Measurements from ENCODE around the gene KIAA0040. TPM values are rescaled to one million over a fixed set of nuclear protein-coding genes. Genes with fewer than 3 reads are reported as not detected.

KIAA0040 gene
- polyA plus RNA-seq (not detected in 2 replicates), polyA minus RNA-seq (not detected in 2 replicates)

GRCh38 chr1:175192630-175193526, at the start of gene KIAA0040:
TSS of gene KIAA0040 (minus strand) at chr1:175192776. CDS start at chr1:175161013, 31,763 bp downstream.
- H3K4me2 ChIP-seq (ENCODE audit: low read length), result no peak within 1 kb of the TSS

GRCh38 chr1:175237389-175237788, 44.8 kb upstream of the KIAA0040 start:
- no peak overlapping the region for H3K27ac ChIP-seq (ENCODE audit: low read length)
- no peaks in the 10 kb centered on the region for H4K20me1 ChIP-seq (ENCODE audit: insufficient read depth)
- no peaks in the 10 kb centered on the region for H3K79me2 ChIP-seq (replicated peaks; ENCODE audit: insufficient read depth, low read length)
- H2AFZ ChIP-seq (ENCODE audit: low read depth, low read length), result no peak overlapping the region
- H3K27me3 ChIP-seq (ENCODE audit: insufficient read depth, low read depth, low read length), result no peaks in the 10 kb centered on the region
- H3F3A ChIP-seq (ENCODE audit: insufficient read depth, low read length, poor library complexity, severe bottlenecking), result no peaks in the 10 kb centered on the region
- H3K9me3 ChIP-seq (ENCODE audit: low read length), result no peaks in the 10 kb centered on the region
- no peaks in the 10 kb centered on the region for H3K36me3 ChIP-seq (ENCODE audit: insufficient read depth, low read length)
- no peaks in the 10 kb centered on the region for H3K9me2 ChIP-seq (ENCODE audit: insufficient read depth, low read length)
- H3K9ac ChIP-seq (ENCODE audit: low read length), result no peak overlapping the region
- H3K4me3 ChIP-seq (ENCODE audit: low read length), result no peak overlapping the region
- no peak overlapping the region for H3K4me2 ChIP-seq (ENCODE audit: low read length)
- TF ChIP-seq RAD21 (conservative IDR thresholded peaks at IDR 0.05), result no peak
- no peak for TF ChIP-seq TAF1 (IDR thresholded peaks at IDR 0.05; ENCODE audit: low read depth)
- no peak for TF ChIP-seq EP300 (conservative IDR thresholded peaks at IDR 0.05; ENCODE audit: poor library complexity, severe bottlenecking)
- TF ChIP-seq CTCF (IDR thresholded peaks at IDR 0.05; ENCODE audit: poor library complexity, severe bottlenecking), result no peak
- no peak for TF ChIP-seq MXI1 (conservative IDR thresholded peaks at IDR 0.05; ENCODE audit: poor library complexity, severe bottlenecking)
- TF ChIP-seq REST (IDR thresholded peaks at IDR 0.05; ENCODE audit: borderline replicate concordance), result no peak
- no peak for TF ChIP-seq EZH2 (IDR thresholded peaks at IDR 0.05; ENCODE audit: borderline replicate concordance, insufficient read depth, low read length, poor library complexity, severe bottlenecking)
- no peak for TF ChIP-seq SMC3 (conservative IDR thresholded peaks at IDR 0.05; ENCODE audit: poor library complexity)
- no peak for TF ChIP-seq POLR2AphosphoS5 (IDR thresholded peaks at IDR 0.05)

More at GRCh38 chr1:175192630-175193526, at the start of gene KIAA0040:
- no peaks in the 10 kb centered on the region for H3K79me2 ChIP-seq (replicated peaks; ENCODE audit: insufficient read depth, low read length)
- no peaks in the 10 kb centered on the region for H4K20me1 ChIP-seq (ENCODE audit: insufficient read depth)
- peaks cover 46% of the 10 kb centered on the region for H3K27me3 ChIP-seq (ENCODE audit: insufficient read depth, low read depth, low read length)
- peak within 1 kb of the TSS; percentile 0 for H3K9ac ChIP-seq (ENCODE audit: low read length)
- peak within 1 kb of the TSS; percentile 60 for H3K4me3 ChIP-seq (ENCODE audit: low read length)
- no peaks in the 10 kb centered on the region for H3F3A ChIP-seq (ENCODE audit: insufficient read depth, low read length, poor library complexity, severe bottlenecking)
- H3K9me2 ChIP-seq (ENCODE audit: insufficient read depth, low read length), result no peaks in the 10 kb centered on the region
- no peaks in the 10 kb centered on the region for H3K36me3 ChIP-seq (ENCODE audit: insufficient read depth, low read length)
- H3K27ac ChIP-seq (ENCODE audit: low read length), result no peak within 1 kb of the TSS
- H3K9me3 ChIP-seq (ENCODE audit: low read length), result no peaks in the 10 kb centered on the region
- TF ChIP-seq CTCF (IDR thresholded peaks at IDR 0.05; ENCODE audit: poor library complexity, severe bottlenecking) (no peak), MXI1 (conservative IDR thresholded peaks at IDR 0.05; ENCODE audit: poor library complexity, severe bottlenecking) (no peak)
- H2AFZ ChIP-seq (ENCODE audit: low read depth, low read length), result no peak within 1 kb of the TSS
